HG02759 (cell line): ENCODE results near the gene TBC1D5.
A peak's percentile ranks its signal among the peaks of the same experiment; 100 is the strongest.
"Not testable (repeated sequence)": the region's sequence is repeated elsewhere in the genome, so short reads cannot be mapped to it uniquely, and the experiment has no call there.

Source experiments
- ATAC-seq: cut with Tn5 transposase; IDR thresholded peaks from one replicate; pipeline ENCODE4 v1.9.1; 2021; ENCODE audit warnings: mild to moderate bottlenecking, moderate library complexity; ENCODE audit not compliant: unreplicated experiment

The TBC1D5 gene

GRCh38 chr3:17423786-17424536 is 318.5 kb downstream of the TBC1D5 start:
- peak; percentile 54 for ATAC-seq

- ATAC-seq = no peak
Observed at GRCh38 chr3:17422636-17423035, 319.8 kb downstream of the TBC1D5 start.

DNA sequence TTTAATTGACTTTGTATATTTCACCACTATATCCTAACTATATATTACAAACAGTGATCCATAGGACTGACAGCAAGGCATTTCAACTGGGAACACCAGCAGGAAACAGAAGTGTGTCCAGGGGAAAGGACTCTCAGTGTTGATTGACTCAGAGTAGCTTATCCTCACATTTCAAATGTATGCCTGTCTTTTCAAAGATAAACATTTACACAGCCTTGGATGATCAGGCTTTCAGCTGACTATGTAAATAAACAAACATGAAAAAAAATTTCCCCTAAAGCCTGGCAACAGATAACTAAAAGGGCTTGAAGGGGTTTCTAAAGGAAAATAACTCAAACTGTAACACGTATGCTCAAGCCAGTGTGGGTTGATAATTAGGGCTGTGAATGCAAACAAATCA is 321.8 kb downstream of the TBC1D5 start:
- no peak for ATAC-seq

GRCh38 chr3:17412950-17413530 is 329.4 kb downstream of the TBC1D5 start:
- ATAC-seq = peak; percentile 81

GRCh38 chr3:17411157-17411877 is 331.1 kb downstream of the TBC1D5 start:
- no peak for ATAC-seq

- no peak for ATAC-seq
Observed at GRCh38 chr3:17407576-17407975, 334.9 kb downstream of the TBC1D5 start.

GRCh38 chr3:17404548-17404947 is 337.9 kb downstream of the TBC1D5 start:
- no peak for ATAC-seq

GRCh38 chr3:17402442-17402841 is 340.0 kb downstream of the TBC1D5 start:
- ATAC-seq = no peak

DNA sequence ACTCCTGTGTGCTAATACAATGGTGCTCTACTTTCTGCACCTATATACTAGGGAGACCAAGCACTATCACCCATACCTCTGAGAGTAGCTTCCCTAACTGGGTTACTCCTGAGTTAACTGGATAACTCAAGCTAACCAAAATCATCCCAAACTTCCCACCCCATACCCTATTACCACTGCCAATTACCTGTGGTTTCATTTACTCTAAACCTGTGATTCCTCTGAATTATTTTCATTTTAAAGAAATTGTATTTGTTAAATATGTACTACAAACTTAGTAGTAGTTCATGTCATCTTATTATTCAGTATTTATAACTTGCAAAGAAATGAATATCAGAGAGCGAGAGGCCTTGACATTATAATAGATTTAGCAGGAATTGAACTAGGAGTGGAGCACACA is 340.5 kb downstream of the TBC1D5 start:
- no peak for ATAC-seq

- peak; percentile 42 for ATAC-seq
Observed at GRCh38 chr3:17399586-17399985, 342.8 kb downstream of the TBC1D5 start.

DNA sequence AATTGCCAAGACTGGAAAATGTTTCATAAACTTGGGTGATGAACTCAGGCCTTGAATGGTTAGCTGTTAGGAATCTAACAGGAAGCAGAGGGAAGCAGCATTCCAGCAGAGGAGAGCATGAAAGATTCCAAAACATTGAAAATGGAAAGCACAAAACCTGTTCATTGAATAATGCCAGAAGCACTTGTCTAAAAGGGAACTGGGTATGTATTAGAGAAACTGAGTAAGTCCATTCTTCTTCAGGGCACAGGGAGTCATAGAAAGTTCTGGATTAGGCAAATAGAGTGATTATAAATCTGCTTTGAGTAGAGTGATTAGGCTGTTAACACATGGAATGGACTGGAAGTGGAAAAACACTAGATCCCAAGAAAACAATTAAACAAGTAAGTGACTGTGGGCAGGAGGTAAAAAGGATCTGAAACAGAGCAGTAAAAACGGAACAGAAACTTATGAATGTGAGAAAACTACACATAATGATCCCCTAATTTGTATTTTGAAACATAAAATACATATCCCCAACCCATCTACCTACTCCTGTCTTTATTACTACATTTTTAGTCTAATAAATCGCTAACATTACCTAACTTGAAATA is 343.4 kb downstream of the TBC1D5 start:
- peak; percentile 98 for ATAC-seq

GRCh38 chr3:17396036-17396435 is 346.4 kb downstream of the TBC1D5 start:
- no peak for ATAC-seq

DNA sequence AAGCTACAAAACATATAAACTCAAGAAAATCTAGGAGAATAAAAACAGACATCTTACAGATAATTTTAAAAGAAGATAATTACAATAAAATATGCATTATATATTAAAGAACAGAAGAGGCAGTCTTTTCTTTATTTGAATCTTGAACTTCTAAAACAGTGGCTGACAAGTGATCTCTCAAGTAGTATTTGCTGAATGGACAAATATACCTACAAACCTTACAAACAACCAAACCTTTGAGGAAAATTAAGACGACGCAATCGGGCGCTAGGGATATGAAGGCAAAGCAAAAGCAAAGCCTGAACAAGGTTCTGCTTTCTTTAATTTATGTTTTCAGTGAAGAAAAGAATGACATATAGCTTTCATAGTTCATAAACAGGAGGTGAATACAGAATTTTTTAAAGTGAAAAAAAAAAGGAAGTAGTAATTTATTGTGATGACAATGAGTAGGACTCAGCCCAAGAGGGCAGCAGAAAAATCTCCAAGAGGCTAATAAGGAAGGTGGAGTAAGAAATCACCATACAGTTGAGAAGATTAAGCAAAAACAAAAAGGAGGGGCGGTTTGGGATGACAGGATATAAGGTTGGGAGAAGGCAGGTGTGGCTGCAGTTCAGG is 347.8 kb downstream of the TBC1D5 start:
- no peak for ATAC-seq

DNA sequence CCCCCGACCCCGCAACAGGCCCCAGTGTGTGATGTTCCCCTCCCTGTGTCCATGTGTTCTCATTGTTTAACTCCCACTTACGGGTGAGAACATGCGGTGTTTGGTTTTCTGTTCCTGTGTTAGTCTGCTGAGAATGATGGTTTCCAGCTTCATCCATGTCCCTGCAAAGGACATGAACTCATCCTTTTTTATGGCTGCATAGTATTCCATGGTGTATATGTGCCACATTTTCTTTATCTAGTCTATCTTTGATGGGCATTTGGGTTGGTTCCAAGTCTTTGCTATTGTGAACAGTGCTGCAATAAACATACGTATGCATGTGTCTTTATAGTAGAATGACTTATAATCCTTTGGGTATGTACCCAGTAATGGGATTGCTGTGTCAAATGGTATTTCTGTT is 349.9 kb downstream of the TBC1D5 start:
- not testable (repeated sequence) for ATAC-seq

DNA sequence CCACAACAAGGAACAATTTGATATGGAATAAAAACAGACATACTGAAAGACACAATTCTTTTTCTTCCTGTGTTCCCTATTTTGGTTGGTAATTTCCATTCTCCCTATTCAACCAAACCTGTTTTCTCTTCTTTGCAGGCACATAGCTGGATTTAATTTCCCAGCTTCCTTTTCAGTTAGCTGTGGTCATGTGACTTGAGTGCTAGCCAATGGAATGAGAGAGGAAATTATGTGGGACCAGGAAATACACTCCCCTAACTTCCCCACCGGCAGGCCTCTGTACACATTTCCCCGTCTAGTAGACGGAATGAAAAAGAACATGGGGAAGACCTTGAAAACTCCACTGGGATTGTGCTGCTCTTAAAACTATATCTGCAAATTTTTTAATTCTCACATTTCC is 351.6 kb downstream of the TBC1D5 start:
- ATAC-seq = no peak

- ATAC-seq = no peak
Observed at GRCh38 chr3:17387108-17387507, 355.3 kb downstream of the TBC1D5 start.

DNA sequence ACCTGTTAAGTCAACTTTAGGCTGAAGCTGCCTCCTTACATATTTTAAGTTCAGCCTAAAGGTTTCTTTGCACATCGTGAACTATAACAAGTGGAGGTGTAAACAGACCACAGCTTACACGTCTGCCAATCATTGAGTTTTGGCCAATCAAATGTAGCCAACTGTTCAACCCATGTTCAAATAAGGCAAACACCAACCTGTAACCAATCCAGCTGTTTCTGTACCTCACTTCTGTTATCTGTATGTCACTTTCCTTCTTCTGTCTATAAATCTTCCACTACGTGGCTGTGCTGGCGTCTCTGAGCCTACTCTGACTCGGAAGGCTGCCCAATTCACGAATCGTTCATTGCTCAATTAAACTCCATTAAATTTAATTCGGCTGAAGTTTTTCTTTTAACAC is 356.0 kb downstream of the TBC1D5 start:
- no peak for ATAC-seq

DNA sequence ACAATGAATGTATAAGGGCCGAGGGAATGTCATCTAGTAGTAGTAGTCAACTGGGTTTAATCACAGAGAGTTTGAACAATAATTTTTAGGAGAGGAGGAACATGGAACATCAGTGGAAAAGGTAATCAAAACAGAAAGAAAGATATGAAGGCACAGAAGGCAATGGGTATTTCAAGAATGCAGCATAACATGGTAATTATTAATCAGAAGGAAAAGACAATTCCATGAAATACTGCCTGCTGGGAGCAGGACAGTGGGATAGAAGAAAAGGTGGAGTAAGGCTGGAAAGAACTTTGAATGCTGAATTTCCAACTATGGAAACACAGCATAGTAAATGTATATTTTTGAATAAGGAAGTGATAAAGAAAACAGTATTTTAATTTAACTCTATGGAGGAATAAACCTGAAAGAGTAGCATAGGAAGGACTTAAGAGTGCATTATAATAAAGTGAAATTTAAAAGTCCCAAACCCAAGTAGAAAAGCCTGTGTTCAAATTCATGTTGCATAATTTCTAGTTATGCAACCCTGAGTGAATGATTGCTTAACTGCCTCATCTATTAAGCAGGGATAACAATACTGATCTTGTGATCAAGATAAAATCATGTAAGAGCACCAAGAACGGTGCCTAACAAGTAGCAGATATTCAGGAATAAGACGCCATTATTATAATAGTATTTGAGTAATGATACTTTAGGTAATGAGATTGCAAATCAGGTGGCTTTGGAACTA is 357.7 kb downstream of the TBC1D5 start:
- ATAC-seq = no peak

DNA sequence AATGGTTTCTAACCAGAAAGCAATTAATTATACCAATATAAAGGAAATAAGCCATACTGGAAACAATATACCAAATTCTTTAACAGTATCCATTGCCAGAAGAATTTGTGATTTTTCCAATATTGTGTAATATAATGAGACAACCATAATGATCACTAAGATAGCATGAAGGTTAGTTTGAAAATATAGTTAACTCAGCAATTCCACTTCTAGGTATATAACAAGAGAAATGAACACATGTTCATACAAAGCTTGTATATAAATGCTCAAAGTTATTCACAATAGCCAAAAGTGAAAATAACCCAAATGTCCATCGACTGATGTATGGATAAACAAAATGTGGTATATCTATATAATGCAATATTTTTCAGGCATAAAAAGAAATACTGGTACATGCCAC is 369.1 kb downstream of the TBC1D5 start:
- no peak for ATAC-seq

GRCh38 chr3:17372362-17373210 is 369.8 kb downstream of the TBC1D5 start:
- ATAC-seq = no peak
